ENCODE data around the gene STAT5B. TPM values are rescaled to one million over a fixed set of nuclear protein-coding genes. Genes with fewer than 3 reads are reported as not detected.
"Not testable (repeated sequence)": the region's sequence is repeated elsewhere in the genome, so short reads cannot be mapped to it uniquely, and the experiment has no call there.

STAT5B gene
- total RNA-seq, 1 donor from 2014 or later: 26.3 TPM

- DNase-seq (ENCODE audit: low spot score) (peak; percentile 69), ATAC-seq (peak; percentile 89)
These were observed 75.3 kb downstream of the STAT5B start for GRCh38 chr17:42200706-42201457.

GRCh38 chr17:42199416-42200011 is 76.7 kb downstream of the STAT5B start:
- DNase-seq (ENCODE audit: low spot score) (no peak), ATAC-seq (no peak)

GRCh38 chr17:42198897-42199296 is 77.3 kb downstream of the STAT5B start:
- ATAC-seq: no peak
- no peak for DNase-seq (ENCODE audit: low spot score)

GRCh38 chr17:42197564-42198156 is 78.5 kb downstream of the STAT5B start:
- no peak for ATAC-seq
- DNase-seq (ENCODE audit: low spot score): no peak

- peak; percentile 98 for ATAC-seq
- peak; percentile 88 for DNase-seq (ENCODE audit: low spot score)
These were observed 82.0 kb downstream of the STAT5B start, which contains the start of gene GHDC for GRCh38 chr17:42193969-42194899. Gene GHDC (minus strand): TSS chr17:42194494. CDS start chr17:42193581, 913 bp downstream.

GRCh38 chr17:42193216-42193968 is 82.8 kb downstream of the STAT5B start:
- no peak for DNase-seq (ENCODE audit: low spot score)
- no peak for ATAC-seq

- ATAC-seq (no peak), DNase-seq (ENCODE audit: low spot score) (no peak)
These were observed 83.7 kb downstream of the STAT5B start for GRCh38 chr17:42192189-42193126.

GRCh38 chr17:42191275-42191608 is 84.9 kb downstream of the STAT5B start:
- DNase-seq (ENCODE audit: low spot score): no peak
- no peak for ATAC-seq

GRCh38 chr17:42190491-42191274 is 85.5 kb downstream of the STAT5B start:
- ATAC-seq (no peak), DNase-seq (ENCODE audit: low spot score) (no peak)

GRCh38 chr17:42189651-42189965 is 86.6 kb downstream of the STAT5B start:
- DNase-seq (ENCODE audit: low spot score) (no peak), ATAC-seq (no peak)

- DNase-seq (ENCODE audit: low spot score) (no peak), ATAC-seq (no peak)
These were observed 87.2 kb downstream of the STAT5B start for GRCh38 chr17:42188749-42189650.

GRCh38 chr17:42187833-42188232 is 88.4 kb downstream of the STAT5B start:
- no peak for ATAC-seq
- no peak for DNase-seq (ENCODE audit: low spot score)

GRCh38 chr17:42186191-42186590 is 90.0 kb downstream of the STAT5B start:
- ATAC-seq; DNase-seq (ENCODE audit: low spot score): not testable (repeated sequence)

- DNase-seq (ENCODE audit: low spot score) (no peak), ATAC-seq (no peak)
These were observed 90.6 kb downstream of the STAT5B start for GRCh38 chr17:42185621-42185930.

- ATAC-seq (no peak), DNase-seq (ENCODE audit: low spot score) (no peak)
These were observed 91.2 kb downstream of the STAT5B start, which contains the start of gene HCRT for GRCh38 chr17:42184713-42185620. Gene HCRT (minus strand): TSS chr17:42185452. CDS start chr17:42185365, 87 bp downstream.
